Right renal pelvis (tissue), 4 donors: Measurements from ENCODE around the gene OR4X2. TPM values are rescaled to one million over a fixed set of nuclear protein-coding genes. Genes with fewer than 3 reads are reported as not detected.
"Not testable (repeated sequence)": the region's sequence is repeated elsewhere in the genome, so short reads cannot be mapped to it uniquely, and the experiment has no call there.

Experiments
- DNase-seq, 4 donors: peaks; one replicate each; pipeline ENCODE4 v3.0.0-alpha.2; 2013; ENCODE audit warnings: low read depth in 4 of 4, low spot score in 3 of 4, missing footprints in 1 of 4
- polyA plus RNA-seq, 4 donors: library from polyadenylated mRNA; unstranded; fragments of 120-200 nt; gene quantifications; one replicate each; pipeline ENCODE4 v1.2.1, GENCODE V29; 2013; ENCODE audit not compliant: insufficient read length in 4 of 4

The OR4X2 gene, protein sequence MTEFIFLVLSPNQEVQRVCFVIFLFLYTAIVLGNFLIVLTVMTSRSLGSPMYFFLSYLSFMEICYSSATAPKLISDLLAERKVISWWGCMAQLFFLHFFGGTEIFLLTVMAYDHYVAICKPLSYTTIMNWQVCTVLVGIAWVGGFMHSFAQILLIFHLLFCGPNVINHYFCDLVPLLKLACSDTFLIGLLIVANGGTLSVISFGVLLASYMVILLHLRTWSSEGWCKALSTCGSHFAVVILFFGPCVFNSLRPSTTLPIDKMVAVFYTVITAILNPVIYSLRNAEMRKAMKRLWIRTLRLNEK
- not detected for polyA plus RNA-seq

GRCh38 chr11:48244804-48245203, at the start of gene OR4X2:
TSS of gene OR4X2 (plus strand) at chr11:48245104. CDS start at chr11:48245104, 0 bp downstream.
- DNase-seq = no peak

GRCh38 chr11:48207881-48208280, 37.0 kb upstream of the OR4X2 start:
- DNase-seq = no peak

DNA sequence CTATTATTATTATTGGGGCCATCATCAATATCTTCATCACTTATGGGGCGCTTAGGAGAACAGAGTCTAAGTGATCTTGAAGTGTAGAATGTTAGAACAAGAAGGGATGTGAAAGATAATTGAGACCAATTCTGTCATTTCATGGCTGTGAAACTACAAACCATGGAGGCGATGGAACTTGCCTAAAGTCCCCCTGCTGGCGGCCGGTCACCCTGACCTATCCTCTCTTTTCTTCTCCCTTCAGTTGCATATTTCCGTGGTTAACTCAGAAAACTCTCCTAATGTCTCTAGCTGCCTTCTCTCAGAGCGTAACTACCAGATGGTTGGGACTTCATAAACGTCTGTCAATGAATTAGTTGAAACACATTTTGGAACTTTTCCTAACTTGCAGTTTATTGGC, 34.9 kb upstream of the OR4X2 start:
- DNase-seq = no peak

DNA sequence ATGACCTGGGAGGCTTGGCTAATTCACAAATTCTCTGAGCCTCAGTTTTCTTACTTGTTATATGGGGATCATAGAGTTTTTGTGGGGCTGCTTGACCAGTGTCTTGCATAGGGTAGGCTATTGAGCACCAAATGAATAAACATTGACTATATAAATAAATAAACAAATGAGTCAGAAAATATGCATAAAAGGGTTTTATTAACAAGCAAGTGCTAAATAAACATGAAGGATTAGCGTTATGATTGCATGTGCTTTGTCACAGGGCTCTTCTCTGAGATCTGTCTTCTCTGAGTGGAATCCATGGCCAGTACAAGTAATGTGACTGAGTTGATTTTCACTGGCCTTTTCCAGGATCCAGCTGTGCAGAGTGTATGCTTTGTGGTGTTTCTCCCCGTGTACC, 28.4 kb upstream of the OR4X2 start, which contains the start of gene OR4B1:
Gene OR4B1, plus strand, starts transcription at position 301 of the 400 bp plus-strand sequence. Its CDS starts 0 bp downstream, at position 301.
- no peak for DNase-seq

DNA sequence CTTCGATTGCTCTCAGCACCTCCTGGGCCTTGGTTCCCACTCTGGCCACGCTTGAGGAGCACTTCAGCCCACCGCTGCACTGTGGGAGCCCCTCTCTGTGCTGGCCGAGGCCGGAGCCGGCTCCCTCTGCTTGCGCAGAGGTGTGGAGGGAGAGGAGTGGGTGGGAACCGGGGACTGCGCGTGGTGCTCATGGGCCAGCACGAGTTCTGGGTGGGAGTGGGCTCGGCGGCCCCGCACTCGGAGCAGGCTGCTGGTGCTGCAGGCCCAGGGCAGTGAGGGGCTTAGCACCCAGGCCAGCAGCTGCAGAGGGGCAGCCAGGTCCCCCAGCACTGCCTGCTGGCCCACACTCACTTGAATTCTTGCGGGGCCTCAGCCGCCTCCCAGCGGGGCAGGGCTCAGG, 16.1 kb upstream of the OR4X2 start:
- no peak for DNase-seq

GRCh38 chr11:48230057-48230456, 14.8 kb upstream of the OR4X2 start:
- not testable (repeated sequence) for DNase-seq

GRCh38 chr11:48237727-48238126, 7.2 kb upstream of the OR4X2 start:
- no peak for DNase-seq

DNA sequence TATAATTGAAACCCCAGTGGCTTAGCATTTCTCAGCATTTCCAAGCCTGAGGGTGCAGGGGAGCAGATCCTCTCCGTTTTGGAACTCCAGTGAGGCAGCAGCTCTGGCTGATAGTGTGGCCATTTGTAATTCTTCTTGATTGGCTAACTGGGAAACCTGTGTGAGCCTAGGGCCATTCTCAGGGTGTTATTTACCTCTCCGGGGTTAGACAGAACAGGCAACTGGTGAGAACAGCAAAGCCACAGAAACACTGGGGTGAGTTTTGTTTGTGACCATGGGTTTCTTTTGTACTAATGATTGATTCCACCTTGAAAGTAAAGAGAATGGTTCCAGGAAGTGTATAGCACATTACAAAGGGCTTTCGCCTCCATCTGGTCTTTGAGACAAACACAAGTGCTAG, 2.4 kb upstream of the OR4X2 start:
- DNase-seq = no peak

- DNase-seq = no peak
These were observed 4.0 kb downstream of the OR4X2 start for GRCh38 chr11:48248902-48249301.

DNA sequence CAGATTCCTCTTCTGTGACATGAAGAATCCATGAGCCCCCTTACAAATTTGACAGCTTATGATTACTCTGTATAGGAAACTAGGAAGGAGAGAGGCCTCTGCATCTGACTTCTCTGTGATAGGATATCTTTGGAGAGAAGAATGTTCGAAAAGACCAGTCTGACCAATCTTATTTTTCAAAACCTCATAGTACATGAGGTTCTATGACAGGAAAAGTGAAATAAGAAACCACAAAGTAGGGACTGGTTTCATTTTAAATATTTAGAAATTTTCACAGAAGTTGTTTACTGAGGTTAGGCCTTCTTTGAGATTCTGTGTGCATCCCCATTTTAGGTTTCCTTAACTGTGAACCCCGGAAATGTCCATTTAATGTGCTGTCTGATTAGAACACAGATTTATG, 16.7 kb downstream of the OR4X2 start:
- DNase-seq = no peak

GRCh38 chr11:48263423-48263911, 18.6 kb downstream of the OR4X2 start, which contains the start of gene OR4X1:
TSS of gene OR4X1 (plus strand) at chr11:48263861. CDS start at chr11:48263861, 0 bp downstream.
- no peak for DNase-seq

- no peak for DNase-seq
These were observed 25.7 kb downstream of the OR4X2 start for GRCh38 chr11:48270621-48271020.

DNA sequence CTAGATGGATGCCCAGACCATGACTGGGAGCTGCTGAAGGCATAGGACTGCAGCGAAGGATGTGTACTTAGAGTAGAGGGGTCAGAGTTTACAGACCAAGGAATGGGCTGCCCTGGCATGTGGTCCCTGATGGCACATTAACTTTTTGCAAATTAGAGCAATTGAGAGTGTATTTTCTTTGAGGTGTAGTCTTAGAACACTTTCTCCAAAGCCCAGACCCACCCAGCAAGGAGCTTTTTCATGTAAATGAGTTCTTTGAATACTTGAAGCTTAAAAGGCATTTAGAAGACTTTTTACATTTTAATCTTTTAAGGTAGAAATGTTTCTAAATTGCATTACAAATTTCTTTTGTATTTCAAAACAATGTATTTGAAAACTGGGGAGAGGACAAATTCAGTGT, 27.7 kb downstream of the OR4X2 start:
- DNase-seq = no peak

Other genes with a start within 250 kb of the OR4X2 start
- not detected for gene OR4B1, start 28.3 kb upstream of the OR4X2 start, polyA plus RNA-seq
- not detected for gene OR4X1, start 18.8 kb downstream of the OR4X2 start, polyA plus RNA-seq
- gene OR4S1, start 61.1 kb downstream of the OR4X2 start, polyA plus RNA-seq = not detected
- gene OR4C3, start 79.8 kb downstream of the OR4X2 start, polyA plus RNA-seq = not detected
- gene OR4C5, start 121.4 kb downstream of the OR4X2 start, polyA plus RNA-seq = not detected
- not detected for gene OR4A47, start 243.7 kb downstream of the OR4X2 start, polyA plus RNA-seq